A549 (cell line): ENCODE results near the gene CTIF. TPM values are rescaled to one million over a fixed set of nuclear protein-coding genes. Genes with fewer than 3 reads are reported as not detected.

Source experiments
- ATAC-seq, 2 experiments: fragments of 200-7000 bp in 1 of 2; fragments of >200 bp in 1 of 2; cut with Nextera tagmentation in 1 of 2; cut with Tn5 transposase in 1 of 2; 3 replicates each; pipeline versions ENCODE4 v1.8.0 to v1.9.1; 2018 to 2020; ENCODE audit warnings: mild to moderate bottlenecking in 1 of 2, moderate library complexity in 1 of 2
- CTCF ChIA-PET: fragments of 300-600 bp; sonication (Branson Sonifier 250); formaldehyde crosslinking; extraction: SDS; loops from one replicate; lab custom pipeline; 2021; ENCODE audit warnings: antibody characterized with exemption, inconsistent platforms; lab: Yijun Ruan, JAX
- POLR2A ChIA-PET: fragments of 350-600 bp; formaldehyde crosslinking; extraction: SDS; loops from one replicate; lab custom pipeline; 2021; ENCODE audit warnings: antibody characterized with exemption, inconsistent platforms; lab: Yijun Ruan, JAX
- DNase-seq, 2 experiments: peaks; one replicate each; pipeline versions ENCODE4 v3.0.0 to v3.0.0-alpha.2; 2011 to 2016; ENCODE audit warnings: low read depth in 1 of 2, low spot score in 1 of 2
- FAIRE-seq: peaks from 2 replicates; lab custom pipeline; 2011; peaks lifted over from hg19 to GRCh38; lab: Jason Lieb, UNC
- H3K27ac ChIP-seq, 2 experiments: fragments of >200 bp; sonication (Bioruptor Twin); formaldehyde crosslinking; 3 replicates each; pipeline ENCODE4 v1.5.1; 2016 to 2017
- H3K4me1 ChIP-seq: fragments of >200 bp; sonication (Bioruptor Twin); formaldehyde crosslinking; 3 replicates; pipeline ENCODE4 v1.6.1; 2016
- H3K4me2 ChIP-seq: fragments of >200 bp; sonication (Bioruptor Twin); formaldehyde crosslinking; 3 replicates; pipeline ENCODE4 v1.6.1; 2016
- H3K4me3 ChIP-seq: fragments of >200 bp; sonication (Bioruptor Twin); formaldehyde crosslinking; 3 replicates; pipeline ENCODE4 v1.5.1; 2016
- H3K9me3 ChIP-seq: fragments of >200 bp; sonication (Bioruptor Twin); formaldehyde crosslinking; 3 replicates; pipeline ENCODE4 v1.6.1; 2016
- ATOH8 ChIP-seq: fragments of 250-450 bp; sonication (Bioruptor Pico); IDR thresholded peaks from 2 replicates; pipeline ENCODE4 v1.5.0; 2020; ENCODE audit warnings: low read depth, mild to moderate bottlenecking, moderate library complexity
- CBX2 ChIP-seq: fragments of 200-600 bp; sonication (generic); IDR thresholded peaks from 2 replicates; pipeline ENCODE4 v1.6.1; 2016; ENCODE audit warnings: low read depth, mild to moderate bottlenecking, borderline replicate concordance
- CBX8 ChIP-seq: fragments of 200-600 bp; sonication (generic); IDR thresholded peaks from 2 replicates; pipeline ENCODE4 v1.6.1; 2016
- CEBPB ChIP-seq, 2 experiments: fragments of >200 bp in 1 of 2; sonication (Bioruptor Twin) in 1 of 2; formaldehyde crosslinking in 1 of 2; IDR thresholded peaks; 2 replicates each; pipeline ENCODE4 v1.6.1; 2012 to 2016
- CHD2 ChIP-seq: fragments of 150-350 bp; IDR thresholded peaks from 2 replicates; pipeline ENCODE4 v1.6.1; 2014; ENCODE audit warnings: low read length; ENCODE audit not compliant: partially characterized antibody
- EHF ChIP-seq: fragments of 250-450 bp; sonication (Bioruptor Pico); IDR thresholded peaks from 2 replicates; pipeline ENCODE4 v1.5.0; 2020; ENCODE audit warnings: mild to moderate bottlenecking
- EHMT2 ChIP-seq: fragments of 200-600 bp; sonication (generic); IDR thresholded peaks from 2 replicates; pipeline ENCODE4 v1.6.1; 2016; ENCODE audit warnings: antibody characterized with exemption, low read depth, mild to moderate bottlenecking, moderate library complexity
- EP300 ChIP-seq, 2 experiments: fragments of >200 bp; sonication (Bioruptor Twin); formaldehyde crosslinking; IDR thresholded peaks; 2 replicates in 1 of 2; 3 replicates in 1 of 2; pipeline ENCODE4 v1.6.1; 2016 to 2017
- FOSB ChIP-seq: fragments of 250-450 bp; sonication (Bioruptor Pico); IDR thresholded peaks from 2 replicates; pipeline ENCODE4 v1.5.0; 2020; ENCODE audit warnings: mild to moderate bottlenecking, moderate library complexity
- FOXS1 ChIP-seq: fragments of 250-450 bp; sonication (Bioruptor Pico); IDR thresholded peaks from 2 replicates; pipeline ENCODE4 v1.5.0; 2020; ENCODE audit warnings: mild to moderate bottlenecking, moderate library complexity
- GATA3 ChIP-seq: IDR thresholded peaks from 2 replicates; pipeline ENCODE4 v1.6.1; 2012; ENCODE audit warnings: borderline replicate concordance
- HDAC2 ChIP-seq: fragments of 200-600 bp; sonication (generic); IDR thresholded peaks from 2 replicates; pipeline ENCODE4 v1.6.1; 2016
- HOXB5 ChIP-seq: fragments of 250-450 bp; sonication (Bioruptor Pico); IDR thresholded peaks from 2 replicates; pipeline ENCODE4 v1.5.0; 2020; ENCODE audit warnings: mild to moderate bottlenecking, moderate library complexity
- JUNB ChIP-seq: fragments of >200 bp; sonication (Bioruptor Twin); formaldehyde crosslinking; IDR thresholded peaks from 2 replicates; pipeline ENCODE4 v1.6.1; 2016
- KDM5A ChIP-seq: fragments of 200-600 bp; sonication (generic); IDR thresholded peaks from 2 replicates; pipeline ENCODE4 v1.6.1; 2016; ENCODE audit warnings: antibody characterized with exemption, mild to moderate bottlenecking
- MAFK ChIP-seq: fragments of 450-650 bp; IDR thresholded peaks from 2 replicates; pipeline ENCODE4 v1.6.1; 2014; ENCODE audit not compliant: partially characterized antibody
- MYC ChIP-seq: IDR thresholded peaks from 2 replicates; pipeline ENCODE4 v1.6.1; 2012; ENCODE audit warnings: mild to moderate bottlenecking, inconsistent platforms, low read length, improper control_type of control experiment, borderline replicate concordance
- NFE2L2 ChIP-seq: fragments of 150-350 bp; conservative IDR thresholded peaks from 2 replicates; pipeline ENCODE4 v1.6.1; 2014; ENCODE audit warnings: low read length
- NPAS2 ChIP-seq: fragments of 250-450 bp; sonication (Bioruptor Pico); IDR thresholded peaks from 2 replicates; pipeline ENCODE4 v1.8.0; 2022; ENCODE audit warnings: mild to moderate bottlenecking, moderate library complexity, borderline replicate concordance
- NR3C1 ChIP-seq: fragments of >200 bp; sonication (Bioruptor Twin); formaldehyde crosslinking; IDR thresholded peaks from 3 replicates; pipeline ENCODE4 v1.6.1; 2017
- POLR2A ChIP-seq: IDR thresholded peaks from 2 replicates; pipeline ENCODE4 v1.6.1; 2012; ENCODE audit warnings: mild to moderate bottlenecking, low read length
- RFX5 ChIP-seq: fragments of 450-650 bp; IDR thresholded peaks from 2 replicates; pipeline ENCODE4 v1.7.1; 2014; ENCODE audit warnings: antibody characterized with exemption, mild to moderate bottlenecking, moderate library complexity
- RNF2 ChIP-seq: fragments of 200-600 bp; sonication (generic); IDR thresholded peaks from 2 replicates; pipeline ENCODE4 v1.6.1; 2016; ENCODE audit warnings: low read depth, mild to moderate bottlenecking, antibody characterized with exemption, moderate library complexity, borderline replicate concordance
- SMC3 ChIP-seq: fragments of >200 bp; sonication (Bioruptor Twin); formaldehyde crosslinking; IDR thresholded peaks from 3 replicates; pipeline ENCODE4 v1.6.1; 2018; ENCODE audit warnings: inconsistent platforms
- SREBF2 ChIP-seq: fragments of 450-650 bp; IDR thresholded peaks from 2 replicates; pipeline ENCODE4 v1.6.1; 2014; ENCODE audit warnings: mild to moderate bottlenecking, moderate library complexity
- TP53 ChIP-seq: fragments of 250-450 bp; sonication (Bioruptor Pico); IDR thresholded peaks from 2 replicates; pipeline ENCODE4 v1.5.0; 2021; ENCODE audit warnings: mild to moderate bottlenecking, moderate library complexity
- ZFP36 ChIP-seq: fragments of 450-650 bp; IDR thresholded peaks from 2 replicates; pipeline ENCODE4 v1.6.1; 2014; ENCODE audit warnings: borderline replicate concordance; ENCODE audit not compliant: partially characterized antibody
- WGBS: methylation state at CpG from one replicate; pipeline ENCODE4 v1.1.6; 2017; ENCODE audit errors: missing lambda C conversion rate; 5-methylcytosine and 5-hydroxymethylcytosine counted together
- polyA plus RNA-seq, 4 experiments: library from polyadenylated mRNA; depleted of rRNA in 3 of 4; stranded (reverse); fragments of >200 nt; fragmentation: RNase III in 1 of 4; extraction: RNeasy Plus Mini Kit Qiagen cat#74134 plus additional on column Dnase treatment in 1 of 4; gene quantifications; 2 replicates in 3 of 4; 3 replicates in 1 of 4; pipeline ENCODE4 v1.2.3, GENCODE V29; 2011 to 2017
- TF ChIP-seq, protein P1 (sequence below): IDR thresholded peaks from 2 replicates; pipeline ENCODE4 v1.6.1; 2012; ENCODE audit warnings: low read depth, borderline replicate concordance

Gene CTIF
- polyA plus RNA-seq, 2 of the 4 experiments (the other 2 are of a cell fraction) = 17.0 to 24.7 TPM

GRCh38 chr18:48792141-48792540, 253.3 kb downstream of the CTIF start:
- Histone ChIP-seq H3K27ac (no peak overlapping the region), H3K9me3 (no peaks in the 10 kb centered on the region), H3K4me2 (no peak overlapping the region), H3K4me1 (no peaks in the 10 kb centered on the region), H3K4me3 (no peak overlapping the region)
- TF ChIP-seq CEBPB (IDR thresholded peaks at IDR 0.05) = no peak
- CTCF ChIA-PET = interaction anchor here (1.0 to 3.1 kb wide), 2 partner anchors 15 to 116 kb away, joined by 3 to 11 read pairs; no protein-coding TSS in a partner anchor
- POLR2A ChIA-PET = no interaction called here
- ATAC-seq = no peak
- WGBS = 95% methylated on average over 4 of the region's 4 CpGs
- DNase-seq = no peak
- FAIRE-seq = no peak

DNA sequence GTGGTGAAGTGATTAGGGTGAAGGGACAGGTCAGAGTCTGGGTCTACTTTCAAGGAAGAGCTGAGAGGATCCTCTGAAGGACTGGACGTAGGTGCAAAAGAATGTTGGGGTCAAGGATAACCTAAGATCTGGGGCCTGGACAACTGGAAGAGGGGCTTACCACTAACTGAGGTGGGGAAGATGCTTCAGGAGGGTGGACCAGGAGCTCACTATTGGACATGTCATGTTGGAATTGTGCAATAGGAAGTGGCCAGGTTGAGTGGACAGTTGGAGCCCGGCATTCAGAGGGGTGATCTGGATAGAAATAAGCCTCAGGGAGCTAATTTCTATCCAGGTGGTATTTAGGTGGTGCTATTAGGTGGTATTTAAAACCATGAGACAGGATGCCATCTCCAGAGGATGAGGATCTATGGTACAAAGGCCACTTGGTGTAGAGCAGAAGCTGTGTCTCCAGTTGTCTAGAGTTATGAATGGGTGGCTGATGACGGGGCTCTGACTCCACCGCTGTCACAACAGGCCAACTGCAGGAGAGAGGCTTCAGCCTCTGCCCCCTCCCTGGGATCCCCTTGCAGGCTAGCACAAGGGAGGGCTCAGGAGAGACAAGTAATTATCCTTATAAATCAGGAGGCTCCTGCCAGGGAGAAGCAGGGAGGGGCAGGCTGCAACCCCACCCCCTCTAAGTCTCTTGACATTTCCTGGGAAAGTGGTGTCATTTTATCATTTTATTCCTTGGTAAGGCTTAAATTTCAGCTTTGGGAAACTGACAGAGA, 254.0 kb downstream of the CTIF start:
- H3K4me3 ChIP-seq = no peak overlapping the region
- ChIA-PET CTCF (interaction anchor here (0.5 to 3.1 kb wide), 5 partner anchors 15 to 465 kb away, joined by 3 to 13 read pairs (median 4); no protein-coding TSS in a partner anchor), POLR2A (no interaction called here)
- H3K27ac ChIP-seq = no peak overlapping the region
- ATAC-seq = no peak
- 99% methylated on average over 4 of the region's 4 CpGs for WGBS
- no peaks in the 10 kb centered on the region for H3K9me3 ChIP-seq
- FAIRE-seq = no peak
- no peaks in the 10 kb centered on the region for H3K4me1 ChIP-seq
- TF ChIP-seq EHF (CRISPR knock-in tag) = no peak
- no peak for TF ChIP-seq EHMT2
- TF ChIP-seq RFX5 = no peak
- TF ChIP-seq TP53 (CRISPR knock-in tag) = no peak
- TF ChIP-seq HOXB5 = no peak
- TF ChIP-seq ATOH8 (CRISPR knock-in tag) = no peak
- no peak for TF ChIP-seq NFE2L2
- TF ChIP-seq MAFK = no peak
- no peak for TF ChIP-seq MYC
- TF ChIP-seq NPAS2 (CRISPR knock-in tag) = no peak
- TF ChIP-seq ZFP36 = no peak
- TF ChIP-seq SREBF2 = no peak
- no peak for TF ChIP-seq SMC3
- no peak for TF ChIP-seq EP300 (IDR thresholded peaks at IDR 0.05)
- no peak for TF ChIP-seq KDM5A
- no peak for TF ChIP-seq RNF2
- TF ChIP-seq CBX2 = no peak
- no peak for TF ChIP-seq FOSB (CRISPR knock-in tag)
- no peak for TF ChIP-seq CHD2
- no peak for TF ChIP-seq JUNB
- H3K4me2 ChIP-seq = no peak overlapping the region
- DNase-seq = no peak

DNA sequence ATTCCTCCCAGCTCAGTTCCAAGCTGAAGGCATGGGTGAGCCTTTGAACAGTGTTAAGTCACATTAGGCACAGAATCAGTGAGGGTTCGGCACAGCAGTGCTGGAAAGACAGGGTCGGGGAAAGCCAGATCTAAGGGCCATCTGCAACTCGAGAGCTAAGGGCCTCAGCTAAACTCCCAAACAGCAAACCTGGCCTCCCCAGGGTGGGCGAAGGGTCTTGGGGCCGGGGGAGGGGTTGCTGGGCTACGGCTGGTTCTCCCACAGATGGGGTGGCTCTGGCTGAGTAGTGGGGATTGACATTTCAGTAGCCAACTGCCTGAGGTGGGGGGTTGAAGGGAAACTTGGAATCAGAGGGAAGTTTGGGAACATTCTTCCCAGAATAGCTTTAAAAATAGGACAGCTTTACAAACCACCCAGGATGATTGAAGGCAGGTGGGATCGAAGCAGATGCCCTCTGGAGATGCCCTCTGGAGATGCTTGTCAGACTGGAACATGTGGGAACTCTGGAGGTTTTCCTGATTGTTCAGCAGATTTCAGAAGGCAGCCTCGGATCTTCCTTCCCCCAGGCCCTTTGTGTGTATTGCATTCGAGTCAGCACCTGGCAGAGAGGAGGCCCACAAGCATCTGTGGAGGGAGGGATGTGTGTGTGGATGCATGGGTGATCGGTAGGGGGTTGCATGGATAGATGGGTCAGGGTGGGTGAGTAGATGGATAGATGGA, 255.6 kb downstream of the CTIF start:
- Histone ChIP-seq H3K27ac (no peak overlapping the region), H3K4me1 (no peaks in the 10 kb centered on the region), H3K9me3 (no peaks in the 10 kb centered on the region), H3K4me3 (no peak overlapping the region), H3K4me2 (no peak overlapping the region)
- DNase-seq (no peak), ATAC-seq (no peak), FAIRE-seq (no peak)
- TF ChIP-seq CBX8 (no peak), MYC (no peak), EHF (CRISPR knock-in tag) (no peak), FOXS1 (no peak), MAFK (no peak), NR3C1 (no peak), HDAC2 (no peak), CEBPB (IDR thresholded peaks at IDR 0.05) (no peak), GATA3 (no peak), POLR2A (no peak)
- TF ChIP-seq, protein P1, sequence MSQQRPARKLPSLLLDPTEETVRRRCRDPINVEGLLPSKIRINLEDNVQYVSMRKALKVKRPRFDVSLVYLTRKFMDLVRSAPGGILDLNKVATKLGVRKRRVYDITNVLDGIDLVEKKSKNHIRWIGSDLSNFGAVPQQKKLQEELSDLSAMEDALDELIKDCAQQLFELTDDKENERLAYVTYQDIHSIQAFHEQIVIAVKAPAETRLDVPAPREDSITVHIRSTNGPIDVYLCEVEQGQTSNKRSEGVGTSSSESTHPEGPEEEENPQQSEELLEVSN = no peak
- 84% methylated on average over 5 of the region's 10 CpGs for WGBS
- POLR2A ChIA-PET = no interaction called here
- CTCF ChIA-PET = interaction anchor here (2.4 kb wide), 1 partner anchor 17 kb away, joined by 13 read pairs; no protein-coding TSS in a partner anchor
